BLaER1 (cell line): ENCODE data around the gene DGCR8.
A peak's percentile ranks its signal among the peaks of the same experiment; 100 is the strongest.

Experiments used
- H3K27ac ChIP-seq: shearing (Covaris generic); formaldehyde crosslinking; 2 replicates; pipeline ENCODE4 v1.8.1; 2022
- H3K27me3 ChIP-seq: shearing (Covaris generic); formaldehyde crosslinking; 2 replicates; pipeline ENCODE4 v1.8.1; 2022
- H3K36me3 ChIP-seq: shearing (Covaris generic); formaldehyde crosslinking; 2 replicates; pipeline ENCODE4 v1.8.1; 2022
- H3K4me1 ChIP-seq: shearing (Covaris generic); formaldehyde crosslinking; 2 replicates; pipeline ENCODE4 v1.8.1; 2022
- H3K4me2 ChIP-seq: shearing (Covaris generic); formaldehyde crosslinking; 2 replicates; pipeline ENCODE4 v1.8.1; 2022
- H3K4me3 ChIP-seq: shearing (Covaris generic); formaldehyde crosslinking; 2 replicates; pipeline ENCODE4 v1.8.1; 2022
- H3K9ac ChIP-seq: shearing (Covaris generic); formaldehyde crosslinking; 2 replicates; pipeline ENCODE4 v1.8.1; 2022
- H3K9me3 ChIP-seq: shearing (Covaris generic); formaldehyde crosslinking; 2 replicates; pipeline ENCODE4 v1.8.1; 2022
- H4K20me1 ChIP-seq: shearing (Covaris generic); formaldehyde crosslinking; 2 replicates; pipeline ENCODE4 v1.8.1; 2022
- Cebpa-rat ChIP-seq: shearing (Covaris generic); IDR thresholded peaks from 2 replicates; pipeline ENCODE4 v1.8.1; 2022

The DGCR8 gene

DNA sequence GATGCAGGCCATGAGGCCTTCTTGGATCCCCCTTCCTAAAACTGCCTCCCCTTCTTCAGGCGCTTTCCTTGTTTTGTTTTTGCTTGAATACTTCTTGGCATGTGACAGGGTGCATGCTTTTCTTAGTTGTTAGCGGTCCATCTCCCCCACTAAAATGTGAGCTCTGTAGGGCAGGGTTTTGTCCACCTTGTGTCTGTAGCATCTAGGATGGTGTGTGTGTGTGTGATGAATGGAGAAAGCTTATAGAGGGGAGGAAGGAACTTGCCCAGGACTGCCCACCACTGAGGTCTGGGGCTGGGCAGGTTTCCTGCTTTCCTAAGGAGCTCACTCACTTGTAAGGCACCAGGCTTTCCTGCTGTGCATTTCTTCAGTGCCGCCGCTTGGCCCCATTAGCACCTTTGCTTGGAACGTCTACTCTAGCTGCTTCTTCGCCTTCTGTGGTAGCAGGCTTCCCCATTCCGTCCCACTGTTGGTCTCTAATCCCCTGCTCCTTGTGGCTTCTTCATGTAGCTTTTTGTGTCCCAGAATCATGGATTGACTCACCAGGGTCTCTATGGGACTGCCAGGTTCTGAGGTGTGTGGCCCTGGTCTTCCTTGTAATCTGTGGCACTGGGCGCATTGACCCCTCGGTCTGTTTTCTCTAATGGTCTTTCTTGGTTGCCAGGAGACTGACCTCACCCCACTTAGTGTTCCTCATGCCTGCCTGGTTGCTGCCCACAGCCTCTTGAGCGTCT lies 3.3 kb downstream of the DGCR8 start:
- H3K27ac ChIP-seq = 0 out of 2 replicates have a peak overlapping the region, but pooled peaks have one; percentile 27
- no peak for TF ChIP-seq Cebpa-rat
- peaks cover 55% of the 10 kb centered on the region for H3K4me1 ChIP-seq
- H3K4me2 ChIP-seq = peak overlapping the region; percentile 92
- H3K9ac ChIP-seq = peak overlapping the region; percentile 85
- peaks cover 77% of the 10 kb centered on the region for H4K20me1 ChIP-seq
- peaks cover 57% of the 10 kb centered on the region for H3K36me3 ChIP-seq
- H3K4me3 ChIP-seq = no peak overlapping the region
- no peaks in the 10 kb centered on the region for H3K27me3 ChIP-seq
- H3K9me3 ChIP-seq = no peaks in the 10 kb centered on the region

GRCh38 chr22:20083891-20084546 lies 4.0 kb downstream of the DGCR8 start:
- Histone ChIP-seq H3K4me3 (no peak overlapping the region), H3K9ac (peak overlapping the region; percentile 85; the same call in 1 of the 2 replicates), H3K27ac (0 out of 2 replicates have a peak overlapping the region, but pooled peaks have one; percentile 18), H3K27me3 (no peaks in the 10 kb centered on the region), H3K4me2 (peak overlapping the region; percentile 92), H3K4me1 (peaks cover 52% of the 10 kb centered on the region), H4K20me1 (peaks cover 84% of the 10 kb centered on the region), H3K36me3 (peaks cover 64% of the 10 kb centered on the region), H3K9me3 (no peaks in the 10 kb centered on the region)
- TF ChIP-seq Cebpa-rat = no peak

DNA sequence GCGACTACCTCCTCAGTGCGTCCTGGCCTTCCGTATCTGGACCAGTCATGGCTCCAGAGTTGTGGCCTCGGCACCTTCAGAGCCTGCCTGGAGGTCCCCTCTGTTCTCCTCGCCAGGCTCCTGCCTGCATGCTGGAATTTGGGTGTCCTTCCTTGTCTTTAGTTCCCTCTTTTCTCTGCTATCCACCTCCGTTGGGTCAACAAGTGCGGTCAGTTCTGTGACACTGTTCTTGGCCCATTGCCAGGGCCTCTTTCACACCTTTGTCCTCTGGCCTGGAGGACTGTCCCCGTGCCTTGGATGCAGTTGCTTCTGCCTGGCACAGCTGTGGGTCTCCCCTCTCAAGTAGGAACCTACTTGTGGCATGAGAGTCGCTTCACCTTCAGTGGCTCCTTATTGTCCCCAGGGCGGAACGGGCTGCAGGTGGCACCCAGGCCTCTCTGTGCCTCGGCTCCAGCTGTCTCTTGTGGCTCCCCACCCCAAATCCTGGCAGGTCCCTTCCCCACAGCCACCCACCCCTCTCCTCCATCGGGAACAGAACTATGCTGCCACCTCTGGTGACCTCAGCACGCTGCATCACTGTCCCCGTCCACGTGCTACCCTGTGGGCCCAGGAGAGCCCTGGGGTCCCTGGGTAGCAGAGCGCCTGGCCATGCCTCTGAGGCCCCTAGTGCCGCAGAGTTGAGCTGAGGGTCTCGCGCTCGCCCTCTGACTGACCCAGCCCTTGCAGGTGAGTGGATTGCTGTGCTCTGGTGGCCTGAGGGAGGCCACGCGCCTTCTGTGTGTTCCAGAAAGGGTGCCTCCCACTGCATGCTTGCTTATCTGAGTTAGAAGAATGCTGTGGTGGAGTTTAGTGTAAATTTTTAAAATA lies 4.7 kb downstream of the DGCR8 start:
- Histone ChIP-seq H3K4me3 (no peak overlapping the region), H3K36me3 (peaks cover 71% of the 10 kb centered on the region), H3K27ac (0 out of 2 replicates have a peak overlapping the region, but pooled peaks have one; percentile 5), H3K4me1 (peaks cover 46% of the 10 kb centered on the region), H4K20me1 (peaks cover 92% of the 10 kb centered on the region), H3K27me3 (no peaks in the 10 kb centered on the region), H3K9me3 (no peaks in the 10 kb centered on the region), H3K4me2 (peak overlapping the region; percentile 92), H3K9ac (peak overlapping the region; percentile 21; the same call in 1 of the 2 replicates)
- TF ChIP-seq Cebpa-rat = no peak

- 0 out of 2 replicates have a peak overlapping the region, but pooled peaks have one; percentile 21 for H3K9ac ChIP-seq
- peaks cover 100% of the 10 kb centered on the region for H4K20me1 ChIP-seq
- H3K9me3 ChIP-seq = no peaks in the 10 kb centered on the region
- TF ChIP-seq Cebpa-rat = no peak
- no peak overlapping the region for H3K4me3 ChIP-seq
- 0 out of 2 replicates have a peak overlapping the region, but pooled peaks have one; percentile 5 for H3K27ac ChIP-seq
- H3K27me3 ChIP-seq = no peaks in the 10 kb centered on the region
- H3K36me3 ChIP-seq = peaks cover 80% of the 10 kb centered on the region
- peaks cover 46% of the 10 kb centered on the region for H3K4me1 ChIP-seq
- H3K4me2 ChIP-seq = no peak overlapping the region
Observed at GRCh38 chr22:20085651-20086050, 5.6 kb downstream of the DGCR8 start.

DNA sequence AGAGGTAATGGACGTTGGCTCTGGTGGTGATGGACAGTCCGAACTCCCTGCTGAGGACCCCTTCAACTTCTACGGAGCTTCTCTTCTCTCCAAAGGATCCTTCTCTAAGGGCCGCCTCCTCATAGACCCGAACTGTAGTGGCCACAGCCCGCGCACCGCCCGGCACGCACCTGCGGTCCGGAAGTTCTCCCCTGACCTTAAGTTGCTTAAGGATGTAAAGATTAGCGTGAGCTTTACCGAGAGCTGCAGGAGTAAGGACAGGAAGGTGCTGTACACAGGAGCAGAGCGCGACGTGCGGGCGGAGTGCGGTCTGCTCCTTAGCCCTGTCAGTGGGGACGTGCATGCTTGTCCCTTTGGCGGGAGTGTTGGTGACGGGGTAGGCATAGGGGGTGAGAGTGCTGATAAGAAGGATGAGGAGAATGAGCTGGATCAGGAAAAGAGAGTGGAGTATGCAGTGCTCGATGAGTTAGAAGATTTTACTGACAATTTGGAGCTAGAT lies 6.1 kb downstream of the DGCR8 start:
- no peaks in the 10 kb centered on the region for H3K27me3 ChIP-seq
- H3K36me3 ChIP-seq = peaks cover 85% of the 10 kb centered on the region
- H4K20me1 ChIP-seq = peaks cover 100% of the 10 kb centered on the region

DNA sequence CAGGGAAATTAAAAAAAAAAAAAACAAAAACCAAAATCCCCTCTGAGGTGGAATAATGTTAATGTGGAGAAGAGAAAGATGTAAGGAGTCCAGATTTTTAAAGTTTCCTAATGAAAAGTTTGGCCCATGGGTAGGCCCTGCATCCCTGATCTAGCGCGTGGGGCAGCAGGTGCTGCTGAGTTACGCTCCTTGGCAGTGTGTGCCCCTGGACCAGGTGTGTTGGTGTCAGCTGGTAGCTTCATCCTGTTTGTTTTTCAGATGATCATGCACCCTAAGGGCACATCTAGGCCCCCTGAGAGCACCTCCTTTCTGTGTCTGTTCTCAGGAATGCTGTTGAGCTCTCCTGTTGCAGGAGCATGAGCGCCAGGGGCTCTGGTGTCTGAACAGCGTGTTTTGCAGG lies 6.7 kb downstream of the DGCR8 start:
- Histone ChIP-seq H3K36me3 (peaks cover 91% of the 10 kb centered on the region), H3K9me3 (no peaks in the 10 kb centered on the region), H4K20me1 (peaks cover 100% of the 10 kb centered on the region), H3K4me3 (no peak overlapping the region), H3K27me3 (no peaks in the 10 kb centered on the region), H3K27ac (no peak overlapping the region), H3K9ac (no peak overlapping the region), H3K4me2 (no peak overlapping the region), H3K4me1 (peaks cover 34% of the 10 kb centered on the region)
- TF ChIP-seq Cebpa-rat = no peak

More for the DNA sequence above, 6.1 kb downstream of the DGCR8 start:
- no peak overlapping the region for H3K4me2 ChIP-seq
- peaks cover 41% of the 10 kb centered on the region for H3K4me1 ChIP-seq
- no peak overlapping the region for H3K27ac ChIP-seq
- H3K9ac ChIP-seq = no peak overlapping the region
- no peak for TF ChIP-seq Cebpa-rat
- H3K4me3 ChIP-seq = no peak overlapping the region
- no peaks in the 10 kb centered on the region for H3K9me3 ChIP-seq

- H3K4me1 ChIP-seq = peaks cover 28% of the 10 kb centered on the region
- H3K27ac ChIP-seq = no peak overlapping the region
- H3K4me2 ChIP-seq = no peak overlapping the region
- no peaks in the 10 kb centered on the region for H3K9me3 ChIP-seq
- H3K4me3 ChIP-seq = no peak overlapping the region
- H3K36me3 ChIP-seq = peaks cover 96% of the 10 kb centered on the region
- no peak for TF ChIP-seq Cebpa-rat
- no peak overlapping the region for H3K9ac ChIP-seq
- peaks cover 100% of the 10 kb centered on the region for H4K20me1 ChIP-seq
- H3K27me3 ChIP-seq = no peaks in the 10 kb centered on the region
Observed at GRCh38 chr22:20087319-20088262, 7.5 kb downstream of the DGCR8 start.

DNA sequence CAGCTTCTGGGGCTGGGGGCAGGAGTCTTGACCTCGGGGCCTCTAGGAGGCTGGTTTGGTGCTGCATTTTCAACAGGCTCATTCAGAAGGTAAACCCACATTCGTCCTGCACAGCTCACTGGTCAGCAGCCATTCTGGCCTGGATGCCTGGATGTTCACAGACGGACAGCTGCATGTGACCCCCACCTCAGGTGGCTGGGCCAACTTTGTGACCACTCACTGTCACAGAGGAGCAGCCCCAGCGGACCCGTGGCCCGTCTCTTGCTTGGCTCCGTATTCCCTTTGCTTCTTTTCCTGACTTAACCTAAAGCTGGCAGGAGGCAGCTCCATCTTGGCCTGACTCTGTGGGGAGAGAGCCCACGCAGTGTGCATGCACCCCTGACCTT lies 8.2 kb downstream of the DGCR8 start:
- peaks cover 95% of the 10 kb centered on the region for H4K20me1 ChIP-seq

More for the DNA sequence above, 8.2 kb downstream of the DGCR8 start:
- H3K9ac ChIP-seq = no peak overlapping the region
- no peak overlapping the region for H3K4me3 ChIP-seq
- H3K27me3 ChIP-seq = no peaks in the 10 kb centered on the region
- no peak for TF ChIP-seq Cebpa-rat
- H3K4me1 ChIP-seq = peaks cover 21% of the 10 kb centered on the region
- H3K4me2 ChIP-seq = no peak overlapping the region
- H3K27ac ChIP-seq = no peak overlapping the region
- H3K9me3 ChIP-seq = no peaks in the 10 kb centered on the region
- H3K36me3 ChIP-seq = peaks cover 96% of the 10 kb centered on the region
